Fibroblast of lung (primary cell): ENCODE data around the gene ANKFY1. TPM values are rescaled to one million over a fixed set of nuclear protein-coding genes. Genes with fewer than 3 reads are reported as not detected.

Source experiments
- DNase-seq, 2 donors: peaks; one replicate each; pipeline versions ENCODE4 v3.0.0 to v3.0.0-alpha.2; 2010; ENCODE audit warnings: low read depth in 2 of 2
- H2AFZ ChIP-seq: 2 replicates; pipeline ENCODE4 v1.5.1; 2012; ENCODE audit warnings: low read length, control low read depth, inconsistent platforms
- H3K27ac ChIP-seq: 2 replicates; pipeline ENCODE4 v1.5.1; 2011; ENCODE audit warnings: low read length, control low read depth; ENCODE audit not compliant: insufficient read depth
- H3K27me3 ChIP-seq: 2 replicates; pipeline ENCODE4 v1.5.1; 2011; ENCODE audit warnings: mild to moderate bottlenecking, low read length; ENCODE audit not compliant: control insufficient read depth, insufficient read depth
- H3K36me3 ChIP-seq: 2 replicates; pipeline ENCODE4 v1.5.1; 2011; ENCODE audit warnings: low read length; ENCODE audit not compliant: control insufficient read depth, insufficient read depth
- H3K4me1 ChIP-seq: 2 replicates; pipeline ENCODE4 v1.5.1; 2011; ENCODE audit warnings: low read length; ENCODE audit not compliant: control insufficient read depth, insufficient read depth; ENCODE audit errors: extremely low read depth
- H3K4me2 ChIP-seq: 2 replicates; pipeline ENCODE4 v1.5.1; 2011; ENCODE audit warnings: low read length, control low read depth; ENCODE audit not compliant: insufficient read depth; ENCODE audit errors: extremely low read depth
- H3K4me3 ChIP-seq, 4 experiments: fragments of 200-600 bp in 1 of 4; sonication (generic) in 1 of 4; replicated peaks in 1 of 4; 2 replicates each; pipeline ENCODE4 v1.5.1; 2011 to 2016; ENCODE audit warnings: low read length in 4 of 4, low read depth in 3 of 4, mild to moderate bottlenecking in 3 of 4, control low read depth in 2 of 4, inconsistent platforms in 1 of 4, mixed read lengths in 1 of 4; ENCODE audit not compliant: insufficient read depth in 1 of 4; ENCODE audit errors: control extremely low read depth in 1 of 4
- H3K79me2 ChIP-seq: 2 replicates; pipeline ENCODE4 v1.5.1; 2012; ENCODE audit warnings: mild to moderate bottlenecking, low read length, inconsistent platforms; ENCODE audit not compliant: control insufficient read depth, insufficient read depth
- H3K9ac ChIP-seq: 2 replicates; pipeline ENCODE4 v1.5.1; 2011; ENCODE audit warnings: mild to moderate bottlenecking, low read length, control low read depth; ENCODE audit not compliant: insufficient read depth
- H3K9me3 ChIP-seq: 2 replicates; pipeline ENCODE4 v1.5.1; 2012; ENCODE audit warnings: low read depth, low read length; ENCODE audit not compliant: control insufficient read depth, insufficient read depth
- H4K20me1 ChIP-seq: 2 replicates; pipeline ENCODE4 v1.5.1; 2011; ENCODE audit warnings: low read length; ENCODE audit not compliant: control insufficient read depth, insufficient read depth; ENCODE audit errors: extremely low read depth
- CTCF ChIP-seq, 2 donors: IDR thresholded peaks in 1 of 2; conservative IDR thresholded peaks in 1 of 2; 1 replicate in 1 of 2; 2 replicates in 1 of 2; pipeline ENCODE4 v1.5.1; 2011 to 2012; ENCODE audit warnings: low read length in 2 of 2, control low read depth in 1 of 2, inconsistent platforms in 1 of 2, low read depth in 1 of 2, mild to moderate bottlenecking in 1 of 2
- EZH2 ChIP-seq: IDR thresholded peaks from 2 replicates; pipeline ENCODE4 v1.5.1; 2012; ENCODE audit warnings: low read length, control low read depth, mild to moderate bottlenecking; ENCODE audit errors: missing control alignments
- polyA plus RNA-seq, 2 donors: library from polyadenylated mRNA; depleted of rRNA in 1 of 2; stranded (reverse) in 1 of 2; unstranded in 1 of 2; fragments of >200 nt; gene quantifications; 2 replicates each; pipeline ENCODE4 v1.2.1, GENCODE V29; 2011 to 2012; ENCODE audit warnings: missing spikeins in 1 of 2
- total RNA-seq: library from RNA; depleted of rRNA; stranded (reverse); fragments of >200 nt; gene quantifications from 2 replicates; pipeline ENCODE4 v1.2.1, GENCODE V29; 2014

Gene ANKFY1
- total and polyA plus RNA-seq, 2 donors (not counting 1 experiment from before 2014, with no cell fraction given), result 26.1 to 34.0 TPM

- no peak overlapping the region for H2AFZ ChIP-seq
- TF ChIP-seq EZH2, result no peak
- TF ChIP-seq CTCF (conservative IDR thresholded peaks at IDR 0.05 in 1 of 2, IDR thresholded peaks at IDR 0.05 in 1 of 2; ENCODE audit: low read depth in 1 of 2, low read length in 2 of 2), result no peak
- no peaks in the 10 kb centered on the region for H3K9me3 ChIP-seq
Observed at GRCh38 chr17:4154201-4154600, 109.6 kb downstream of the ANKFY1 start.

DNA sequence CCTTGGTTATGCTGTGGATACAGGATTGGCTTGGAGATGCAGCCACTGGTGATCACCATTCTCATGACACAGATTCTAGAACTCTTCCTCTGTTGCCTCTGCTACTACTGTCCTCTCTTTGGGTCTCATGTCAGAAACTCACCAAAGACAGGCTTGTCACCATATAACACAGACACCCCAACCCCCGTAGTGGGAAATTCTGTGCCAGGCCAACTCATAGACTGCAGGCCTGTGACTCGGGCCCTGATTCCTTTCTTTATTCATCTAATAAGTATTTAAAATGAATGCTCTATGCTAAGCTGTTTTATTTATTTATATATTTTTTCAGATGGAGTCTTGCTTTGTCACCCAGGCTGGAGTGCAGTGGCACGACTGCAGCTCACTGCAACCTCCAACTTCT lies 111.3 kb downstream of the ANKFY1 start:
- Histone ChIP-seq H3K27me3 (no peaks in the 10 kb centered on the region), H2AFZ (no peak overlapping the region), H4K20me1 (no peaks in the 10 kb centered on the region), H3K4me1 (peaks cover 6% of the 10 kb centered on the region), H3K36me3 (peaks cover 2% of the 10 kb centered on the region), H3K9ac (no peak overlapping the region), H3K9me3 (no peaks in the 10 kb centered on the region), H3K27ac (peak overlapping the region; percentile 44), H3K4me3 (no peak overlapping the region), H3K79me2 (no peaks in the 10 kb centered on the region), H3K4me2 (no peak overlapping the region)
- peak in 1 of 2 donors; percentile 72 for DNase-seq
- no peak for TF ChIP-seq CTCF (conservative IDR thresholded peaks at IDR 0.05 in 1 of 2, IDR thresholded peaks at IDR 0.05 in 1 of 2; ENCODE audit: low read depth in 1 of 2, low read length in 2 of 2)
- TF ChIP-seq EZH2, result no peak

More at GRCh38 chr17:4154201-4154600, 109.6 kb downstream of the ANKFY1 start:
- H3K4me3 ChIP-seq, result no peak overlapping the region
- H3K79me2 ChIP-seq, result no peaks in the 10 kb centered on the region
- DNase-seq, result no peak
- no peak overlapping the region for H3K9ac ChIP-seq
- H3K4me1 ChIP-seq, result peaks cover 4% of the 10 kb centered on the region
- peaks cover 2% of the 10 kb centered on the region for H3K36me3 ChIP-seq
- no peaks in the 10 kb centered on the region for H4K20me1 ChIP-seq
- H3K4me2 ChIP-seq, result no peak overlapping the region
- H3K27ac ChIP-seq, result no peak overlapping the region
- no peaks in the 10 kb centered on the region for H3K27me3 ChIP-seq

- no peak overlapping the region for H3K4me3 ChIP-seq
- H4K20me1 ChIP-seq, result no peaks in the 10 kb centered on the region
- H3K27me3 ChIP-seq, result no peaks in the 10 kb centered on the region
- no peak overlapping the region for H3K9ac ChIP-seq
- no peak overlapping the region for H3K4me2 ChIP-seq
- no peak overlapping the region for H3K27ac ChIP-seq
- TF ChIP-seq EZH2 (no peak), CTCF (conservative IDR thresholded peaks at IDR 0.05 in 1 of 2, IDR thresholded peaks at IDR 0.05 in 1 of 2; ENCODE audit: low read depth in 1 of 2, low read length in 2 of 2) (no peak)
- no peaks in the 10 kb centered on the region for H3K9me3 ChIP-seq
- H3K4me1 ChIP-seq, result peaks cover 6% of the 10 kb centered on the region
- H3K79me2 ChIP-seq, result no peaks in the 10 kb centered on the region
- DNase-seq, result no peak
- H2AFZ ChIP-seq, result no peak overlapping the region
- no peaks in the 10 kb centered on the region for H3K36me3 ChIP-seq
Observed at GRCh38 chr17:4150096-4150495, 113.7 kb downstream of the ANKFY1 start.
